WTC11 (cell line): ENCODE data around the gene TTLL12. TPM values are rescaled to one million over a fixed set of nuclear protein-coding genes. Genes with fewer than 3 reads are reported as not detected.

Experiments used
- ATAC-seq: fragments of 200-7000 bp; cut with Tn5 transposase; 2 replicates; pipeline ENCODE4 v1.10.0; 2021; ENCODE audit warnings: mild to moderate bottlenecking, moderate library complexity
- CTCF ChIA-PET: fragments of 300-600 bp; sonication (Branson Sonifier 250); formaldehyde crosslinking; loops from one replicate; lab custom pipeline; 2021; ENCODE audit warnings: antibody characterized with exemption; lab: Charles Lee
- POLR2A ChIA-PET: fragments of 350-600 bp; sonication (Branson Sonifier 250); formaldehyde crosslinking; loops from one replicate; lab custom pipeline; 2021; ENCODE audit warnings: antibody characterized with exemption; lab: Charles Lee
- DNase-seq: peaks from one replicate; pipeline ENCODE4 v3.0.0; 2021; ENCODE audit warnings: low spot score
- H3K27ac Mint-ChIP-seq: 2 replicates; pipeline ENCODE4 v1.8.0; 2021; ENCODE audit warnings: mixed read lengths
- H3K27me3 Mint-ChIP-seq: 2 replicates; pipeline ENCODE4 v1.8.0; 2021; ENCODE audit warnings: low read depth, mild to moderate bottlenecking, moderate library complexity, mixed read lengths
- H3K36me3 Mint-ChIP-seq: 2 replicates; pipeline ENCODE4 v1.8.0; 2021; ENCODE audit warnings: mixed read lengths
- H3K4me1 Mint-ChIP-seq: 2 replicates; pipeline ENCODE4 v1.8.0; 2022; ENCODE audit warnings: mixed read lengths
- H3K4me3 Mint-ChIP-seq: 2 replicates; pipeline ENCODE4 v1.8.0; 2021; ENCODE audit warnings: mild to moderate bottlenecking, moderate library complexity, mixed read lengths
- H3K9me3 Mint-ChIP-seq: 2 replicates; pipeline ENCODE4 v1.8.0; 2021; ENCODE audit warnings: mixed read lengths
- ATF1 ChIP-seq: sonication (generic); formaldehyde crosslinking; IDR thresholded peaks from 2 replicates; pipeline ENCODE4 v1.8.1; 2023; ENCODE audit warnings: mild to moderate bottlenecking, moderate library complexity, missing genetic modification reagents
- CBFB ChIP-seq: sonication (generic); formaldehyde crosslinking; IDR thresholded peaks from 2 replicates; pipeline ENCODE4 v1.8.1; 2022; ENCODE audit warnings: mild to moderate bottlenecking, low read depth, missing genetic modification reagents
- CREM ChIP-seq: sonication (generic); formaldehyde crosslinking; IDR thresholded peaks from 2 replicates; pipeline ENCODE4 v1.8.1; 2022; ENCODE audit warnings: mild to moderate bottlenecking, missing genetic modification reagents, moderate library complexity
- ELF4 ChIP-seq: sonication (generic); formaldehyde crosslinking; IDR thresholded peaks from 2 replicates; pipeline ENCODE4 v1.8.1; 2022; ENCODE audit warnings: low read depth, mild to moderate bottlenecking, moderate library complexity, missing genetic modification reagents
- KAT7 ChIP-seq: sonication (generic); formaldehyde crosslinking; IDR thresholded peaks from 2 replicates; pipeline ENCODE4 v1.8.1; 2023; ENCODE audit warnings: missing genetic modification reagents, mild to moderate bottlenecking, borderline replicate concordance
- MYBL2 ChIP-seq: sonication (generic); formaldehyde crosslinking; IDR thresholded peaks from 2 replicates; pipeline ENCODE4 v1.8.1; 2023; ENCODE audit warnings: mild to moderate bottlenecking, moderate library complexity, missing genetic modification reagents
- NFE2L1 ChIP-seq: sonication (generic); formaldehyde crosslinking; IDR thresholded peaks from 2 replicates; pipeline ENCODE4 v1.8.1; 2023; ENCODE audit warnings: missing genetic modification reagents
- NFYB ChIP-seq: sonication (generic); formaldehyde crosslinking; conservative IDR thresholded peaks from 2 replicates; pipeline ENCODE4 v1.8.0; 2022; ENCODE audit warnings: low read depth, missing genetic modification reagents
- NR2C2 ChIP-seq: sonication (generic); formaldehyde crosslinking; IDR thresholded peaks from 2 replicates; pipeline ENCODE4 v1.8.0; 2022; ENCODE audit warnings: mild to moderate bottlenecking, missing genetic modification reagents
- NR3C1 ChIP-seq: sonication (generic); formaldehyde crosslinking; conservative IDR thresholded peaks from 2 replicates; pipeline ENCODE4 v1.8.1; 2023; ENCODE audit warnings: low read depth, mild to moderate bottlenecking, missing genetic modification reagents
- TP53 ChIP-seq: sonication (generic); formaldehyde crosslinking; IDR thresholded peaks from 2 replicates; pipeline ENCODE4 v1.8.1; 2023; ENCODE audit warnings: mild to moderate bottlenecking, missing genetic modification reagents
- ZBTB21 ChIP-seq: sonication (generic); formaldehyde crosslinking; IDR thresholded peaks from 2 replicates; pipeline ENCODE4 v1.8.1; 2023; ENCODE audit warnings: mild to moderate bottlenecking, missing genetic modification reagents, borderline replicate concordance
- ZNF138 ChIP-seq: sonication (generic); formaldehyde crosslinking; conservative IDR thresholded peaks from 2 replicates; pipeline ENCODE4 v1.8.1; 2022; ENCODE audit warnings: mild to moderate bottlenecking, moderate library complexity, missing genetic modification reagents
- ZNF232 ChIP-seq: sonication (generic); formaldehyde crosslinking; IDR thresholded peaks from 2 replicates; pipeline ENCODE4 v1.8.0; 2022; ENCODE audit warnings: mild to moderate bottlenecking, missing genetic modification reagents
- ZNF263 ChIP-seq: sonication (generic); formaldehyde crosslinking; IDR thresholded peaks from 2 replicates; pipeline ENCODE4 v1.8.1; 2022; ENCODE audit warnings: low read depth, mild to moderate bottlenecking, moderate library complexity, missing genetic modification reagents
- total RNA-seq: library from RNA; stranded (reverse); gene quantifications from 3 replicates; pipeline ENCODE4 v1.2.3, GENCODE V29; 2021
- TF ChIP-seq, protein P1 (sequence below): sonication (generic); formaldehyde crosslinking; IDR thresholded peaks from 2 replicates; pipeline ENCODE4 v1.8.1; 2023; ENCODE audit warnings: mild to moderate bottlenecking, missing genetic modification reagents, moderate library complexity
- TF ChIP-seq, protein P2 (sequence below): fragments of 250-450 bp; sonication (Bioruptor Pico); IDR thresholded peaks from 2 replicates; pipeline ENCODE4 v1.9.0; 2021; ENCODE audit warnings: mild to moderate bottlenecking, borderline replicate concordance
- TF ChIP-seq, protein P3 (sequence below): sonication (generic); formaldehyde crosslinking; IDR thresholded peaks from 2 replicates; pipeline ENCODE4 v1.8.0; 2023; ENCODE audit warnings: missing genetic modification reagents
- TF ChIP-seq, protein P4 (sequence below): fragments of 250-450 bp; sonication (Bioruptor Pico); IDR thresholded peaks from 2 replicates; pipeline ENCODE4 v1.8.0; 2021; ENCODE audit warnings: mild to moderate bottlenecking
- TF ChIP-seq, protein P5 (sequence below): sonication (generic); formaldehyde crosslinking; IDR thresholded peaks from 2 replicates; pipeline ENCODE4 v1.8.1; 2023; ENCODE audit warnings: mild to moderate bottlenecking, missing genetic modification reagents, borderline replicate concordance
- TF ChIP-seq, protein P6 (sequence below): fragments of 250-450 bp; sonication (Bioruptor Pico); IDR thresholded peaks from 2 replicates; pipeline ENCODE4 v2.1.2; 2022; ENCODE audit warnings: mild to moderate bottlenecking, moderate library complexity

TTLL12 gene
- total RNA-seq, 1 experiment from 2014 or later, result 134 TPM

DNA sequence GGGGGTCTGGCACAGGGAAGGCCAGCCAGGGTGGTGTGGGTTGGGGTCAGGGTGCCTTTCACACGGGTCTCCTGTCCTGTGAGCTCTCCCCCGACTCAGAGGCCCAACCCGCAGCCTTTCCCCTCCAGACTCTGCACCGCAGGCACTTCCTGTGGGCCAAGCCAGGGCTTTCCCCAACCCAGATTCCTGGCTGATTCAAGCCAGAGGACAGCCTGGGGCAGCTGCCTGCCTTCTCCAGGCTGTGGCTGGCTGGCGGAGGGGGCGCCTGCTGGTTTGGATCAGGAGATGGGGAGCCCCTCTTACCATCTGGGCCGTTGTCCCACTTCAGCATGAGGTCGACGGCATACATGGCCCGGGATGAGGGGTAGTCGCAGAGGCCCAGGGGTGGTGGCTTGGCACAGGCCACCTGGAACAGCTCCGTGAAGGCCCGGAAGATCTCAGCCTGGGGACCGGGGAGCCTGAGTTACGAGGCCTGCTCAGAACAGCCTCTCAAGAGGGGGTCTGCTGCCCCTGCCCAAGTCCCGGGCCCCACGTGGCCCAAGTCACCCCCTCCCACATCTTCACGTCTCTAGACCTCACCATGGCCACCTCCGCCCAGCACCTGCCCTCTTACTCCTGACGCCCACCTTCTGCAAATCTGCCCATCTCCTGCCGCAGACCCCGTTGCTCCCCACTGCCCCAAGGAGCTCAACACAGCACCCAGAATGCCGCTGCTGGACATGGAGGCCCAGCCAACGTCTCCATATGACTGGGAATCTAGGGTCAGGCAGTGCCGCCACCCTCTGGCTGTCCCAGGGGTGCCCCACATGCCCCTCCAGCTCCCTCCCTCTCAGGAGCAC, 18.2 kb downstream of the TTLL12 start:
- peaks cover 37% of the 10 kb centered on the region for H3K36me3 Mint-ChIP-seq
- H3K4me3 Mint-ChIP-seq, result no peak overlapping the region
- ATAC-seq (no peak), DNase-seq (no peak)
- ChIA-PET POLR2A (no interaction called here), CTCF (interaction anchor here (0.6 to 0.7 kb wide), 2 partner anchors 105 to 828 kb away, joined by 3 read pairs; no protein-coding TSS in a partner anchor)
- H3K27ac Mint-ChIP-seq, result no peak overlapping the region
- no peaks in the 10 kb centered on the region for H3K27me3 Mint-ChIP-seq
- no peaks in the 10 kb centered on the region for H3K9me3 Mint-ChIP-seq
- no peaks in the 10 kb centered on the region for H3K4me1 Mint-ChIP-seq
- TF ChIP-seq MYBL2 (CRISPR knock-in tag) (no peak), NFYB (CRISPR knock-in tag) (no peak), CBFB (CRISPR knock-in tag) (no peak), ELF4 (no peak), CREM (CRISPR knock-in tag) (no peak), NR3C1 (CRISPR knock-in tag) (no peak), KAT7 (no peak), ZBTB21 (CRISPR knock-in tag) (no peak), ATF1 (CRISPR knock-in tag) (no peak), ZNF232 (CRISPR knock-in tag) (no peak), NR2C2 (no peak), ZNF263 (CRISPR knock-in tag) (no peak)
- TF ChIP-seq, protein P1, sequence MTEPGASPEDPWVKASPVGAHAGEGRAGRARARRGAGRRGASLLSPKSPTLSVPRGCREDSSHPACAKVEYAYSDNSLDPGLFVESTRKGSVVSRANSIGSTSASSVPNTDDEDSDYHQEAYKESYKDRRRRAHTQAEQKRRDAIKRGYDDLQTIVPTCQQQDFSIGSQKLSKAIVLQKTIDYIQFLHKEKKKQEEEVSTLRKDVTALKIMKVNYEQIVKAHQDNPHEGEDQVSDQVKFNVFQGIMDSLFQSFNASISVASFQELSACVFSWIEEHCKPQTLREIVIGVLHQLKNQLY (CRISPR knock-in tag), result no peak
- TF ChIP-seq, protein P2, sequence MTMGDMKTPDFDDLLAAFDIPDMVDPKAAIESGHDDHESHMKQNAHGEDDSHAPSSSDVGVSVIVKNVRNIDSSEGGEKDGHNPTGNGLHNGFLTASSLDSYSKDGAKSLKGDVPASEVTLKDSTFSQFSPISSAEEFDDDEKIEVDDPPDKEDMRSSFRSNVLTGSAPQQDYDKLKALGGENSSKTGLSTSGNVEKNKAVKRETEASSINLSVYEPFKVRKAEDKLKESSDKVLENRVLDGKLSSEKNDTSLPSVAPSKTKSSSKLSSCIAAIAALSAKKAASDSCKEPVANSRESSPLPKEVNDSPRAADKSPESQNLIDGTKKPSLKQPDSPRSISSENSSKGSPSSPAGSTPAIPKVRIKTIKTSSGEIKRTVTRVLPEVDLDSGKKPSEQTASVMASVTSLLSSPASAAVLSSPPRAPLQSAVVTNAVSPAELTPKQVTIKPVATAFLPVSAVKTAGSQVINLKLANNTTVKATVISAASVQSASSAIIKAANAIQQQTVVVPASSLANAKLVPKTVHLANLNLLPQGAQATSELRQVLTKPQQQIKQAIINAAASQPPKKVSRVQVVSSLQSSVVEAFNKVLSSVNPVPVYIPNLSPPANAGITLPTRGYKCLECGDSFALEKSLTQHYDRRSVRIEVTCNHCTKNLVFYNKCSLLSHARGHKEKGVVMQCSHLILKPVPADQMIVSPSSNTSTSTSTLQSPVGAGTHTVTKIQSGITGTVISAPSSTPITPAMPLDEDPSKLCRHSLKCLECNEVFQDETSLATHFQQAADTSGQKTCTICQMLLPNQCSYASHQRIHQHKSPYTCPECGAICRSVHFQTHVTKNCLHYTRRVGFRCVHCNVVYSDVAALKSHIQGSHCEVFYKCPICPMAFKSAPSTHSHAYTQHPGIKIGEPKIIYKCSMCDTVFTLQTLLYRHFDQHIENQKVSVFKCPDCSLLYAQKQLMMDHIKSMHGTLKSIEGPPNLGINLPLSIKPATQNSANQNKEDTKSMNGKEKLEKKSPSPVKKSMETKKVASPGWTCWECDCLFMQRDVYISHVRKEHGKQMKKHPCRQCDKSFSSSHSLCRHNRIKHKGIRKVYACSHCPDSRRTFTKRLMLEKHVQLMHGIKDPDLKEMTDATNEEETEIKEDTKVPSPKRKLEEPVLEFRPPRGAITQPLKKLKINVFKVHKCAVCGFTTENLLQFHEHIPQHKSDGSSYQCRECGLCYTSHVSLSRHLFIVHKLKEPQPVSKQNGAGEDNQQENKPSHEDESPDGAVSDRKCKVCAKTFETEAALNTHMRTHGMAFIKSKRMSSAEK, result no peak
- TF ChIP-seq, protein P3, sequence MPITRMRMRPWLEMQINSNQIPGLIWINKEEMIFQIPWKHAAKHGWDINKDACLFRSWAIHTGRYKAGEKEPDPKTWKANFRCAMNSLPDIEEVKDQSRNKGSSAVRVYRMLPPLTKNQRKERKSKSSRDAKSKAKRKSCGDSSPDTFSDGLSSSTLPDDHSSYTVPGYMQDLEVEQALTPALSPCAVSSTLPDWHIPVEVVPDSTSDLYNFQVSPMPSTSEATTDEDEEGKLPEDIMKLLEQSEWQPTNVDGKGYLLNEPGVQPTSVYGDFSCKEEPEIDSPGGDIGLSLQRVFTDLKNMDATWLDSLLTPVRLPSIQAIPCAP, result no peak
- TF ChIP-seq, protein P4, sequence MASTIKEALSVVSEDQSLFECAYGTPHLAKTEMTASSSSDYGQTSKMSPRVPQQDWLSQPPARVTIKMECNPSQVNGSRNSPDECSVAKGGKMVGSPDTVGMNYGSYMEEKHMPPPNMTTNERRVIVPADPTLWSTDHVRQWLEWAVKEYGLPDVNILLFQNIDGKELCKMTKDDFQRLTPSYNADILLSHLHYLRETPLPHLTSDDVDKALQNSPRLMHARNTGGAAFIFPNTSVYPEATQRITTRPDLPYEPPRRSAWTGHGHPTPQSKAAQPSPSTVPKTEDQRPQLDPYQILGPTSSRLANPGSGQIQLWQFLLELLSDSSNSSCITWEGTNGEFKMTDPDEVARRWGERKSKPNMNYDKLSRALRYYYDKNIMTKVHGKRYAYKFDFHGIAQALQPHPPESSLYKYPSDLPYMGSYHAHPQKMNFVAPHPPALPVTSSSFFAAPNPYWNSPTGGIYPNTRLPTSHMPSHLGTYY, result no peak
- TF ChIP-seq, all 79 proteins: peak for 0

DNA sequence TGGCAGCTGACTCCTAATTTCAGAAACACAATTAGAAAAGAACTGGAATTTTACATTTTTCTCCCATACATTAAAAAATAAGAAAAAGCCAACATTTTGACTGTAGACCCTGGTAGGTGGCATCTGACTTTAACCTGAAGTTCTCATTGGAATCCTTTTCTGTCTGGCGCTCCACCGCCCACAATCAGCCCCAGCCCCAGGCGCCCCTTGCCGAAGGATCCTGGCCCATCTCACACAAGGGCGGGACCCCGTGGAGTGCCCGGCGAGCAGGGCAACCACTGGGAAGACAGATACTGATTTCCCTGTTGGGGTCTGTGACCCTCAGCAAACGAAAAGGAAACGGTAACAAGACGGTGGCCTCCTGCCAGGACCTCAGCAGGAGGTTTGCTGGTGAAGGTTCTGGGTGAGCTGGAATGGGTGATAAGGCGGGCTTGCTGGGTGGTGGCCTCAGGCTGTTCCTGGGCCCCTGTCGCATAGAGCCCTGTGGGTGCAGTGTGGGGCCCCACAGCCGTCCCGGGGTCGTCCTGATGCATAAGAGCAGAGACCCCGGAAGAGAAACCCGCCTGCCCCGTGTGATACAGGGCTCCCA, 19.8 kb downstream of the TTLL12 start:
- ATAC-seq, result no peak
- CTCF ChIA-PET, result no interaction called here
- TF ChIP-seq, protein P5, sequence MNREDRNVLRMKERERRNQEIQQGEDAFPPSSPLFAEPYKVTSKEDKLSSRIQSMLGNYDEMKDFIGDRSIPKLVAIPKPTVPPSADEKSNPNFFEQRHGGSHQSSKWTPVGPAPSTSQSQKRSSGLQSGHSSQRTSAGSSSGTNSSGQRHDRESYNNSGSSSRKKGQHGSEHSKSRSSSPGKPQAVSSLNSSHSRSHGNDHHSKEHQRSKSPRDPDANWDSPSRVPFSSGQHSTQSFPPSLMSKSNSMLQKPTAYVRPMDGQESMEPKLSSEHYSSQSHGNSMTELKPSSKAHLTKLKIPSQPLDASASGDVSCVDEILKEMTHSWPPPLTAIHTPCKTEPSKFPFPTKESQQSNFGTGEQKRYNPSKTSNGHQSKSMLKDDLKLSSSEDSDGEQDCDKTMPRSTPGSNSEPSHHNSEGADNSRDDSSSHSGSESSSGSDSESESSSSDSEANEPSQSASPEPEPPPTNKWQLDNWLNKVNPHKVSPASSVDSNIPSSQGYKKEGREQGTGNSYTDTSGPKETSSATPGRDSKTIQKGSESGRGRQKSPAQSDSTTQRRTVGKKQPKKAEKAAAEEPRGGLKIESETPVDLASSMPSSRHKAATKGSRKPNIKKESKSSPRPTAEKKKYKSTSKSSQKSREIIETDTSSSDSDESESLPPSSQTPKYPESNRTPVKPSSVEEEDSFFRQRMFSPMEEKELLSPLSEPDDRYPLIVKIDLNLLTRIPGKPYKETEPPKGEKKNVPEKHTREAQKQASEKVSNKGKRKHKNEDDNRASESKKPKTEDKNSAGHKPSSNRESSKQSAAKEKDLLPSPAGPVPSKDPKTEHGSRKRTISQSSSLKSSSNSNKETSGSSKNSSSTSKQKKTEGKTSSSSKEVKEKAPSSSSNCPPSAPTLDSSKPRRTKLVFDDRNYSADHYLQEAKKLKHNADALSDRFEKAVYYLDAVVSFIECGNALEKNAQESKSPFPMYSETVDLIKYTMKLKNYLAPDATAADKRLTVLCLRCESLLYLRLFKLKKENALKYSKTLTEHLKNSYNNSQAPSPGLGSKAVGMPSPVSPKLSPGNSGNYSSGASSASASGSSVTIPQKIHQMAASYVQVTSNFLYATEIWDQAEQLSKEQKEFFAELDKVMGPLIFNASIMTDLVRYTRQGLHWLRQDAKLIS (CRISPR knock-in tag), result no peak
- TF ChIP-seq, protein P6, sequence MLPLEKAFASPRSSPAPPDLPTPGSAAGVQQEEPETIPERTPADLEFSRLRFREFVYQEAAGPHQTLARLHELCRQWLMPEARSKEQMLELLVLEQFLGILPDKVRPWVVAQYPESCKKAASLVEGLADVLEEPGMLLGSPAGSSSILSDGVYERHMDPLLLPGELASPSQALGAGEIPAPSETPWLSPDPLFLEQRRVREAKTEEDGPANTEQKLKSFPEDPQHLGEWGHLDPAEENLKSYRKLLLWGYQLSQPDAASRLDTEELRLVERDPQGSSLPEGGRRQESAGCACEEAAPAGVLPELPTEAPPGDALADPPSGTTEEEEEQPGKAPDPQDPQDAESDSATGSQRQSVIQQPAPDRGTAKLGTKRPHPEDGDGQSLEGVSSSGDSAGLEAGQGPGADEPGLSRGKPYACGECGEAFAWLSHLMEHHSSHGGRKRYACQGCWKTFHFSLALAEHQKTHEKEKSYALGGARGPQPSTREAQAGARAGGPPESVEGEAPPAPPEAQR (CRISPR knock-in tag), result no peak
- TF ChIP-seq ZNF138 (CRISPR knock-in tag) (no peak), TP53 (CRISPR knock-in tag) (no peak), NFE2L1 (no peak)
- Mint-ChIP-seq H3K36me3 (peaks cover 27% of the 10 kb centered on the region), H3K27me3 (no peaks in the 10 kb centered on the region), H3K4me3 (no peak overlapping the region), H3K27ac (no peak overlapping the region), H3K4me1 (no peaks in the 10 kb centered on the region), H3K9me3 (no peaks in the 10 kb centered on the region)
- DNase-seq, result no peak
- POLR2A ChIA-PET, result no interaction called here
